Kidney tubule cell (primary cell): ENCODE results near the gene STYXL2.
A peak's percentile ranks its signal among the peaks of the same experiment; 100 is the strongest.

ENCODE experiments used
- DNase-seq: peaks from one replicate; pipeline ENCODE4 v3.0.0-alpha.2; 2018; ENCODE audit warnings: low spot score

The STYXL2 gene

GRCh38 chr1:167077868-167078210 lies 16.0 kb upstream of the STYXL2 start:
- no peak for DNase-seq

- no peak for DNase-seq
Observed at GRCh38 chr1:167081594-167082156, 12.2 kb upstream of the STYXL2 start.

- peak; percentile 86 for DNase-seq
Observed at GRCh38 chr1:167082511-167083027, 11.3 kb upstream of the STYXL2 start.

GRCh38 chr1:167083066-167083665 lies 10.7 kb upstream of the STYXL2 start:
- no peak for DNase-seq

GRCh38 chr1:167083871-167084270 lies 10.0 kb upstream of the STYXL2 start:
- DNase-seq = no peak

GRCh38 chr1:167084757-167085156 lies 9.1 kb upstream of the STYXL2 start:
- no peak for DNase-seq

- DNase-seq = no peak
Observed at GRCh38 chr1:167086033-167086432, 7.8 kb upstream of the STYXL2 start.

GRCh38 chr1:167086768-167087167 lies 7.1 kb upstream of the STYXL2 start:
- no peak for DNase-seq

GRCh38 chr1:167088746-167089417 lies 5.0 kb upstream of the STYXL2 start:
- no peak for DNase-seq

- no peak for DNase-seq
Observed at GRCh38 chr1:167089939-167090313, 3.9 kb upstream of the STYXL2 start.

- DNase-seq = no peak
Observed at GRCh38 chr1:167090314-167090942, 3.4 kb upstream of the STYXL2 start, which contains the start of gene GPA33. GPA33 (minus strand) TSS chr1:167090377; CDS start chr1:167090287, 90 bp downstream.

- no peak for DNase-seq
Observed at GRCh38 chr1:167092653-167093052, 1.2 kb upstream of the STYXL2 start.

- no peak for DNase-seq
Observed at GRCh38 chr1:167094690-167095089, 815 bp downstream of the STYXL2 start.

- DNase-seq = peak; percentile 63
Observed at GRCh38 chr1:167095368-167095767, 1.5 kb downstream of the STYXL2 start.

GRCh38 chr1:167099851-167100250 lies 6.0 kb downstream of the STYXL2 start:
- no peak for DNase-seq

GRCh38 chr1:167100730-167101129 lies 6.9 kb downstream of the STYXL2 start:
- DNase-seq = no peak

GRCh38 chr1:167101754-167102153 lies 7.9 kb downstream of the STYXL2 start:
- no peak for DNase-seq

GRCh38 chr1:167102906-167103573 lies 9.2 kb downstream of the STYXL2 start:
- no peak for DNase-seq

- no peak for DNase-seq
Observed at GRCh38 chr1:167104256-167104633, 10.4 kb downstream of the STYXL2 start.

GRCh38 chr1:167105271-167106118 lies 11.6 kb downstream of the STYXL2 start:
- DNase-seq = peak; percentile 18

GRCh38 chr1:167106119-167106461 lies 12.2 kb downstream of the STYXL2 start:
- DNase-seq = no peak

- DNase-seq = peak; percentile 81
Observed at GRCh38 chr1:167107456-167107855, 13.6 kb downstream of the STYXL2 start.
